Measurements from ENCODE around the gene ACADM.
"Not testable (repeated sequence)": the region's sequence is repeated elsewhere in the genome, so short reads cannot be mapped to it uniquely, and the experiment has no call there.

Gene ACADM

GRCh38 chr1:75724472-75725022, at the start of gene ACADM:
Gene ACADM, plus strand, starts transcription at chr1:75724709. Its CDS starts 79 bp downstream, at chr1:75724788.
- DNase-seq, result peak; percentile 95

- no peak for DNase-seq
Observed at GRCh38 chr1:75677443-75677842, 47.1 kb upstream of the ACADM start.

GRCh38 chr1:75677964-75678363, 46.5 kb upstream of the ACADM start:
- not testable (repeated sequence) for DNase-seq

- DNase-seq, result no peak
Observed at GRCh38 chr1:75690547-75690946, 34.0 kb upstream of the ACADM start.

DNA sequence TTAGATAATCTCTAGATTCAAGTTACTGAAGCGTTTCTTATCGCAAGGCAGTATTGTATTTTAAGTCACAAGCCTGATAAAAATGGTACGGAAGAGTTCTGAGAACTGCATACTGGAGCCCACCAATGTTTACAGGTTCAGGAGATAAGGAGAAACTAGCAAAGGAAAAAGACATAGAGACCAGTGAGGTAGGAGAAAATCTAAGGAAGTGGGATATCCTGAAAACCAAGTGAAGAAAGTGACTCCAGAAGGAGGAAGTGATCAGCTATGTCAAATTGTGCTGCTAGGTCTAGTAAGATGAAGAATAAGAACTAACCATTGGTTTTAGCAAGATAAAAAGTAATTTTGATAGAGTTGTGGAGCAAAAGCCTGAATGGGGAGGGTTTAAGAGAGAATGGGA, 31.0 kb upstream of the ACADM start:
- DNase-seq, result no peak

DNA sequence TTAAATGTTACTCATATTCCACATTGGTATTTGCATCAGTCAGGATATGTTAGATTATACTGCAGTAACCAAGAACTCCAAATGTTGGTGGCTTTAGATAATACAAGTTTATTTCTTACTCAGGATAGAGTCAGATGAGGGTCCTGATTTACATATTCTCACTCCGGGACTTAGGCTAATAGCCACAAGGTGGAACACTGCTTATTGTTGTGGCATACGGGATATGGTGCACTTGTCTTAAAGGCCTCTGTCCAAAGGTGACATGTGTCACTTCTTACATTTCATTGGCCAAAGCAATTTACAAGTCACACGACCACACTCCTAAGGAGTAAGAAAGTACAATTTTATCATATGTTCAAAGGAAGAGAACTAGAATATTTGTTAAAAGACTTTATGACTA, 28.5 kb upstream of the ACADM start:
- no peak for DNase-seq

- no peak for DNase-seq
Observed at GRCh38 chr1:75707191-75707590, 17.3 kb upstream of the ACADM start.

DNA sequence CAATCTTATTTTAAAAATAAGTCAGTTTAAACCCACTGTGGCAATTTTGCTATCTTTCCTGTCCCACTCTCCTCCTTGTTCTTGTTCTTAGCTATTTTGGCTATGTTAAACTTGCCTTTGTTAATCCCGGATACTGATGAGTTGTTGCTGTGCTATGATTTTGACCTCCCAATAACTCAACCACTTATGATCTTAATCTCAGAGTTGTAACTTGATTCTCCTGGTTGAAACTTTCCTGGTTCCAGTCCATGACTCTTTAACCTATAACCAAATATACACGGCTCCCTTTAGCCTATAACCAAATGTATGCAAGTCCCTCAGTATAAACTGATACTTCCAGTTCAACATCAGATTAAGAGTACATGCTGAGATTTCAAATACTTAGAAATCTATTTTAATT, 15.6 kb upstream of the ACADM start:
- DNase-seq, result no peak

DNA sequence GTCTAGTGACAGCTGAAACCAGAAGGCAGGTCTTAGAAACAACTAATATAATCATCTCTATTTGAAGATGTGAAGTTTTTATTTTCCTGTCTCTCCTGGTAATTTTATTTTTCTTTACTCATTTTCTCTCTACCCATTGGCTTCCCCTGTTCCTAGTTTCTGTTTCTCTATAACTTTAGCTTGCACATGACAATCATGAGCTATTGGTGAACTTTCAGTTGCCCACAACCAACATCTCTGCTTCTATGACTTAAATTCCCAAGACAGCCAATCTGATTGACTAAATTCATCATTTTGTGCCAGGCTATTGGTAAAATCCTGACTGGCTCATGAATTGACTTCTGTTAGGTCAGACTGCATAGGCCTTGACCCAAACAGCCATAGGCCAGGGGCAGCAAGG, 13.7 kb upstream of the ACADM start:
- peak; percentile 43 for DNase-seq

DNA sequence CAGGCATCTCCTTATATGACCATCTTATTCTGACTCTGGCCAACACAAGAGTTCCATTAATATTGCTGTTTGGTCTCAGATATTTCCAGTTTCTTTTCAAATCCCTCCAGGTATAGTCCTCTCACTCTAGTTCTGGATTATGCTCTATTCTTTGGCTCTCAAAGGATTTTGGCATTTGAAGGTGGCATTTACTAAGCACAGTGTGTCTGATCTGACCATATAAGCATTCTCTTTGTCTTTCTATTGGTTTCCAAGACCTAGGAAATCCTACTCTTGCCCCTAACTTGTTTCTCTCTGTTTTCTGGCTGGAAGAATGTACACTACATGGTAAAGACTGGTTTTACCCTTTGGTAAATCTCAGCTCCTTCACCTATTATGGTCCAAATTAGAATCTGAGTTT, 12.7 kb upstream of the ACADM start:
- no peak for DNase-seq

DNA sequence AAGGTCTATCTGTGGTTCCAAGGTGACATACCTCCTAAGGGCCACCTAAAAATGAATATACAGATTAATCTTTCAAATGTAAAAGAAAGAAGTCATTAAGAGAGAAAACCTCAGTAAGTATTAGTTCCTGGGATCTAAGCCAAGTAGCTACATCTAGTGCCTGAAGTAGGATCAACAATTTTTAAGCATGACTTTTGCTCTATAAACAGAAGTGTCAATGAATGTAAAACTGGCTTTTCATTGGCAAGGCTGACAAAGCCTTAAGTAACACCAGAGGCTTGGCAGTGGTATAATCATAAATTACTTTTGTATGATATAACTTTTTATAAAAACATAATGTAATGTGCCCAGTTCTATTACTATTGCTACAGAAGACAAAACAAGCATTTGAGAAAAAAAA, 12.2 kb upstream of the ACADM start:
- DNase-seq, result no peak

- no peak for DNase-seq
Observed at GRCh38 chr1:75719810-75720209, 4.7 kb upstream of the ACADM start.

DNA sequence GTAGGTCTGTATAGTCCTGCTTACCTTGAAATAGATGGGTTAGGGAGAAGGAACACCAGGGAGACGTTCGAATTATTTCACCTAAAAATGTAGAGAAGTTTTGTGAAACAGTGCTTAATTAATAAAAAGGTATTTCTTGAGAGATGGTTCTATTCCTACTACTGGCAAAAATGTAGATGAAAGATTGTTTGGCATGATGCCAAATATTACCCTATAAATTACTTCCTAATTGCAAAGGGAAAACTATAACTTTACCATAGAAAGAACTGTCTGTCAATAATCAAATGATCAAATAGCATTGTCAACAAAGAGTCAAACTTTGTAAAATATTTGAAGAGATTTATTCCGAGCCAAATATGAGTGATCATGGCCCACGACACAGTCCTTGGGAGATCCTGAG, 4.2 kb upstream of the ACADM start:
- DNase-seq, result no peak

GRCh38 chr1:75720820-75721219, 3.7 kb upstream of the ACADM start:
- DNase-seq, result no peak

DNA sequence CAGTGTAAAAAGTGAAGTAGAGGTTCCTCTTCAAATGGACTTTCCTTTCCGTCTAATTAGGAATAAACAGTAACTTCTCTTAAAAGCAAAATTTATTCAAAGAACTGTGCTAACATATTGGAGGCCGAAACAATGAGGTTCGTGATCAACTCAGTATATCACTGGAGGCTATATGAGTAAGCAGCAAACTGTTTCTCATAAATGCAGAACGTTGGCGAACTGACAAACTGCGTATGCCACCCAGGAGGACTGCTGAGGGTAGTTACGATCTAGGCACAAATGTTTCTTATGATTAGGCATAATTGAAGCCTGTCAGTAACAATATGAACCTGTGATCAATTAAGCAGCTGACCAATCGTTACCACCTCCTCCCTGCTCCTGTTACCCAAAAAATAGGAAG, 2.3 kb upstream of the ACADM start:
- not testable (repeated sequence) for DNase-seq

DNA sequence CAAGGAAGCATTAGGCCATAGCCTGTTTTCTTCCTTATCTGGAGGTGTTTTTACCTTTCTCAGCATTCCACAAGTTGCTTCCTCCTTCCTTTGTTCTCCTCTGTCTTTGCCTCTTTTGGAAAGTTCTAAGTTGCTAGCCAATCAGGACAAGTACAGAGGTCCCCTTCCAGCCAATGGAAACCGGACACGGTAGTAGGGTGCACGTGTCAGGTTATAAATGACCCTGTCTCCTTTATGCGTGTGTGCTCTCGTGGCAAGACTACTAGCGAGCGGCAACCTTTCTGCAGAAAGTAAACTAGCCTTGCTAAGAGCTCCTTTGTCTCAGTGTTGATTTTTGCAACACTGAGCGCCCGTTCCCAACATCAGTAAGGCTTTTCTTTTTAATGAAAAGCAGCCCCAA, 1.5 kb upstream of the ACADM start:
- no peak for DNase-seq

DNA sequence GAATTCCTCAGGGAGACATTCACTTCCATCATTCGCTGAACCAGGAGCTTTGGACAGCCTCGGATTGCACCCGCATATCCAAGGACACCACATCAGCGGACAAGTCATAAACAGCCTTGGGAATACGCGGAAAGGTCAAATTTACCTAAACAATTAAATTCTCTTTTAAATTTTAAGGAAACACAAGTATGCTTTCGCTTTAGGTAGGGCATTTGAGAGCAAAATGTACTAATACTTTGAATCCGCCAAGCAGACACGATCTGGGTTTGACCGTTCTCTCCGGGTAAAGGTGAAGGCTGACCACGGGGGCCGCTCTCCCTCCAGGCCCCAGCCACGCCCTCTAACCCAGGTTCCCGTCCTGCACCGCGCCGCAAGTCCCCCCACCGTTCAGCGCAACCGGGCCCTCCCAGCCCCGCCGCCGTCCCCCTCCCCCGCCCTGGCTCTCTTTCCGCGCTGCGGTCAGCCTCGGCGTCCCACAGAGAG, 479 bp upstream of the ACADM start:
- DNase-seq, result peak; percentile 61

GRCh38 chr1:75725266-75725665, 757 bp downstream of the ACADM start:
- no peak for DNase-seq

DNA sequence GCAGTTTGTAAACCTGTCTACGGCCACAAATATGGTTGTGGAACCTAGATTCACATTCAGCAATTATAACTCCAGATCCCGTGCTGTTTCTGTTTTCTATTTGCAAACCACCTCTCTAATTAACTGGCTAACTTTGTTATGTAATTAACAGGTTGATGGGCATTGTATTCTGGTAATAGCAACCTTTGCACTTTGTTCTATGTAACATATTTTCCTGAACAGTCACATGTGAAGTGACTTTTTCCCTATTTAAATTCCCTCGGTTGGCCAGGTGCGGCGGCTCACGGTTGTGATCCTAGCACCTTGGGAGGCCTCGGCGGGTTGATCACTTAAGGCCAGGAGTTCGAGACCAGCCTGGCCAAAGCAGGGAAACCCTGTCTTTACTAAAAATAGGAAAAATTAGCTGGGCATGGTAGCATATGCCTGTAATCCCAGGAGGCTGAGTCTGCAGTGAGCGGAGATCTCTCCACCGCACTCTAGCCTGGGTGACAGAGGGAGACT, 1.4 kb downstream of the ACADM start:
- DNase-seq, result no peak

GRCh38 chr1:75727571-75727970, 3.1 kb downstream of the ACADM start:
- DNase-seq, result no peak

DNA sequence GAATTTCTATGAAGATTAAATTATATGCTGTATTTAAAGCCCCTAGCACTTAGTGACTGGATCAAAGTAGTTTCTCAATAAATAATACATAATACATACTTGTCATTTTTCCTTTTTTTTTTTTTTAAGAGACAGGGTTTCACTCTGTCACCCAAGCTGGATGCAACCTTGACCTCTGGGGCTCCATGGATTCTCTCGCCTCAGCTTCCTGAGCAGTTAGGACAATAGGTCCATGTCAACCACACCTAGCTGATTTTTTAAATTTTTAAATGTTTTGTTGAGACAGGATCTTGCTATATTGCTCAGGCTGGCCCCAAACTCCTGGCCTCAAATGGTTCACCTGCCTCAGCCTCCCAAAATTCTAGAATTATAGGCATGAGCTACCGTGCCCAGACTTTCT, 5.9 kb downstream of the ACADM start:
- no peak for DNase-seq

DNA sequence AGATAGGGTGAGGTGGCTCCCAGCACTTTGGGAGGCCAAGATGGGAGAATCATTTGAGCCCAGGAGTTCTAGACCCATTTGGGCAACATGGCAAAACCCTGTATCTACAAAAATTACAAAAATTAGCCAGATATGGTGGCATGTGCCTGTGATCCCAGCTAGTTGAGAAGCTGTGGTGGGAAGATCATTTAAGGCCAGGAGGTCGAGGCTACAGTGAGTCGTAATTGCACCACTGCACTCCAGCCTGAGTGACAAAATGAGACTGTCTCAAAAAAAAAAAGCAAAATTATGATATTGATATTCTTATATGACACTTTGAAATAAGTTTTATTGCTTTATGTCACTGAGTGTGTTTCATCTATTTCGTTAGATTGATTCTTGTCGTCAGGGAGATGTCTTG, 7.4 kb downstream of the ACADM start:
- DNase-seq, result no peak

GRCh38 chr1:75732703-75733102, 8.2 kb downstream of the ACADM start:
- no peak for DNase-seq

DNA sequence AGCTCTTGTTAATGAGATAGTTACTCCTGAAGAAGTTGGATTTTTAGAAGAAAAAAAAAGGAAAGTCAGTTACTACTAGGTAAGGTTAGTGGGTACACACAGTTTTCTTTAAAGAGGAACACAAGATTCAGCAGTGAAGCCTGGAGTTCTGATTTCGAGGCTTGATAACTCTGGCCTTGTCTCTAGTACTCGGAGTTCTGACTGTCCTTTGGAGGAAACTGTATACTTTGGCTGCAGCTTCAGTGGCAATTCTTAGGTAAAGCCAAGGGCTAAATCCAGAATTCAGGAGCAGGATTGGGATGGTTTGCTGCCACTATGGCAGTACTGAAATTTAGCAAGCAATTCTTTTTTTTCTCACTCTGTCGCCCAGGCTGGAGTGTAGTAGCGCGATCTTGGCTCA, 9.2 kb downstream of the ACADM start:
- no peak for DNase-seq

- no peak for DNase-seq
Observed at GRCh38 chr1:75736016-75736415, 11.5 kb downstream of the ACADM start.
